Heart left ventricle (tissue), 16 donors: ENCODE measurements around the gene TF. TPM values are rescaled to one million over a fixed set of nuclear protein-coding genes. Genes with fewer than 3 reads are reported as not detected.

Experiments
- ATAC-seq, 4 donors: fragments of 200-7000 bp; cut with Tn5 transposase; one replicate each; pipeline ENCODE4 v1.9.1; 2020 to 2022; ENCODE audit warnings: moderate library complexity in 4 of 4, mild to moderate bottlenecking in 3 of 4, moderate number of reproducible peaks in 1 of 4
- DNase-seq, 5 donors: peaks; one replicate each; pipeline ENCODE4 v3.0.0-alpha.2; 2020
- H3K27ac ChIP-seq, 12 donors: fragments of 200-600 bp; sonication (generic) in 4 of 12; one replicate each; pipeline versions ENCODE4 v1.5.0 to v1.8.0; 2016 to 2022; ENCODE audit warnings: mild to moderate bottlenecking in 2 of 12
- H3K27me3 ChIP-seq, 9 donors: fragments of 200-600 bp; sonication (generic) in 2 of 9; one replicate each; pipeline versions ENCODE4 v1.5.1 to v1.8.0; 2016 to 2022; ENCODE audit warnings: mild to moderate bottlenecking in 3 of 9
- H3K36me3 ChIP-seq, 9 donors: fragments of 200-600 bp; sonication (generic) in 2 of 9; one replicate each; pipeline versions ENCODE4 v1.5.0 to v1.8.0; 2018 to 2022; ENCODE audit warnings: mild to moderate bottlenecking in 2 of 9
- H3K4me1 ChIP-seq, 12 donors: fragments of 200-600 bp; sonication (generic) in 4 of 12; one replicate each; pipeline versions ENCODE4 v1.5.0 to v1.8.0; 2016 to 2022; ENCODE audit warnings: mild to moderate bottlenecking in 3 of 12
- H3K4me3 ChIP-seq, 12 donors: fragments of 200-600 bp; sonication (generic) in 4 of 12; one replicate each; pipeline versions ENCODE4 v1.5.0 to v1.8.0; 2017 to 2022; ENCODE audit warnings: mild to moderate bottlenecking in 9 of 12, moderate library complexity in 4 of 12
- H3K9me3 ChIP-seq, 12 donors: fragments of 200-600 bp; sonication (generic) in 4 of 12; one replicate each; pipeline versions ENCODE4 v1.5.0 to v1.8.0; 2016 to 2022; ENCODE audit warnings: mild to moderate bottlenecking in 1 of 12
- POLR2A ChIP-seq, 2 donors: fragments of 450-650 bp; IDR thresholded peaks; one replicate each; pipeline ENCODE4 v1.6.1; 2017; ENCODE audit warnings: antibody characterized with exemption in 2 of 2, mild to moderate bottlenecking in 2 of 2, moderate library complexity in 2 of 2
- WGBS, 4 donors: extraction: QIAGEN DNeasy Blood & Tissue Kit in 2 of 4; methylation state at CpG; one replicate each; pipeline versions ENCODE4 v1.1.5 to v1.1.7; 2013 to 2018; 5-methylcytosine and 5-hydroxymethylcytosine counted together
- intact Hi-C, 10 donors: fragments of 100-400 bp; cut with DNase I; formaldehyde crosslinking; loops; one replicate each; pipeline versions ENCODE4 v1.11.1 to v1.14.2; 2022
- polyA plus RNA-seq, 2 donors: library from polyadenylated mRNA; stranded (reverse); fragments of 200-250 nt; gene quantifications; one replicate each; pipeline ENCODE4 v1.2.3, GENCODE V29; 2013
- total RNA-seq, 9 donors: library from RNA; depleted of rRNA in 2 of 9; stranded (reverse); fragments of >200 nt in 2 of 9; fragmentation: NEBNext Ultra II Directional in 3 of 9; extraction: Animal tissue kit (Norgen Biotek cat#: 25700) in 3 of 9; gene quantifications; one replicate each; pipeline versions ENCODE4 v1.1.0 to v1.2.4, GENCODE V29; 2016 to 2023
- TF ChIP-seq, protein P1 (sequence below), 12 donors: fragments of 200-600 bp; sonication (generic) in 4 of 12; IDR thresholded peaks; one replicate each; pipeline versions ENCODE4 v1.5.0 to v1.8.0; 2018 to 2022; ENCODE audit warnings: antibody characterized with exemption in 12 of 12, mild to moderate bottlenecking in 5 of 12
- donor health status: ischemic (EF 13 %, LVEDD 7.1; RV severe dilation, severe dysfunction).
- donor health status: healthy with polysubstance abuse.
- donor health status: DM: no; HTN: yes; CAD: no.
- donor health status: DM: no; HTN: no; CAD: no.
- donor health status: ischemic (EF 25% LVEDD 6.9; RV normal size, moderate dysfunction).
- donor health status: ischemic (EF 25% LVEDD 5.7; RV mildly dilated, moderate dysfunction).
- donor health status: healthy.
- donor health status: DM: yes; HTN: yes; CAD: no.
- donor health status: ischemic (EF 35%, LVEDD 5.7; RV mildly dilated, moderate dysfunction).
- donor health status: nonischemic (EF 11% LVEDD 7.7; RV severe dilation, severe dysfunction).
- donor health status: DM: yes; HTN: yes; CAD: no.
- donor health status: PGD.
- donor health status: ischemic (EF 29% LVEDD 5.4; RV normal size, mild dysfunction).
- donor health status: nonischemic (EF 23%, LVEDD 6.1; RV moderate dilation, normal function).

Gene TF
- total and polyA plus RNA-seq, 11 donors = 0.86 to 76.0 (median 2.4) TPM; not detected in 1

DNA sequence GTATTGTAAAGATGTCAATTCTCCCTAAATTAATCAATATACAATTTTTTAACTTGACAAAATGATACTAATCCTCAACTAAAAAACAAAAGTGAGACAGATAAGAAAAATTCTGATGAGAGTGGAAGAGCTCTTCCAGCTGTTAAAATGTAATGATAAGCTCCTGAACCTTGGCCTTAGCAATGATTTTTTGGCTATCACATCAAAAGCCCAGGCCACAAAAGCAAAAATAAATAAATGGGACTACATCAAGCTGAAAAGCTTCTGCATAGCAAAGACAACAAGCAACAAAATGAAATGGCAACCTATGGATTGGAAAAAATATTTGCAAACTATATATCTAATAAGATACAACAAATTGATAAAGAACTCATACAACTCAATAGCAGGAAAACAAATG, 35.4 kb downstream of the TF start:
- Histone ChIP-seq H3K9me3 (no peaks in the 10 kb centered on the region), H3K27ac (no peak overlapping the region), H3K4me1 (no peaks in the 10 kb centered on the region), H3K27me3 (peaks cover 0 to 19% (median 3%) of the 10 kb centered on the region in 9 donors), H3K36me3 (no peaks in the 10 kb centered on the region), H3K4me3 (no peak overlapping the region)
- DNase-seq (no peak), ATAC-seq (no peak)
- no peak for TF ChIP-seq POLR2A (IDR thresholded peaks at IDR 0.05)
- TF ChIP-seq, protein P1, sequence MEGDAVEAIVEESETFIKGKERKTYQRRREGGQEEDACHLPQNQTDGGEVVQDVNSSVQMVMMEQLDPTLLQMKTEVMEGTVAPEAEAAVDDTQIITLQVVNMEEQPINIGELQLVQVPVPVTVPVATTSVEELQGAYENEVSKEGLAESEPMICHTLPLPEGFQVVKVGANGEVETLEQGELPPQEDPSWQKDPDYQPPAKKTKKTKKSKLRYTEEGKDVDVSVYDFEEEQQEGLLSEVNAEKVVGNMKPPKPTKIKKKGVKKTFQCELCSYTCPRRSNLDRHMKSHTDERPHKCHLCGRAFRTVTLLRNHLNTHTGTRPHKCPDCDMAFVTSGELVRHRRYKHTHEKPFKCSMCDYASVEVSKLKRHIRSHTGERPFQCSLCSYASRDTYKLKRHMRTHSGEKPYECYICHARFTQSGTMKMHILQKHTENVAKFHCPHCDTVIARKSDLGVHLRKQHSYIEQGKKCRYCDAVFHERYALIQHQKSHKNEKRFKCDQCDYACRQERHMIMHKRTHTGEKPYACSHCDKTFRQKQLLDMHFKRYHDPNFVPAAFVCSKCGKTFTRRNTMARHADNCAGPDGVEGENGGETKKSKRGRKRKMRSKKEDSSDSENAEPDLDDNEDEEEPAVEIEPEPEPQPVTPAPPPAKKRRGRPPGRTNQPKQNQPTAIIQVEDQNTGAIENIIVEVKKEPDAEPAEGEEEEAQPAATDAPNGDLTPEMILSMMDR (IDR thresholded peaks at IDR 0.05) = no peak
- intact Hi-C loops = no loop called here

DNA sequence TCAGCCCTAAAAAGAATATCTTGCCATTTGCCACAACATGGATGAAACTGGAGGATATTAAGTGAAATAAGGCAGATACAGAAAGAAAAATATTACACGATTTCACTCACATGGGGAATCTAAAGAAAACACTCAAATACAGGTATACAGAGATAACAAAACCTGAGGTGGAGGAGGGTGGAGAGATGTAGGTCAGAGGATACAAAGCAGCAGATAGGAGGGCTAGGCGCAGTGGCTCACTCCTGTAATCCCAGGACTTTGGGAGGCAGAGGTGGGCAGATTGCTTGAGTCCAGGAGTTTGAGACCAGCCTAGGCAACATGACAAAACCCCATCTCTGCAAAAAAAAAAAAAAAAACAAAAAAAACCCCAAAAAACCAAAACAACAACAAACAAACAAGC, 36.3 kb downstream of the TF start:
- no peaks in the 10 kb centered on the region for H3K4me1 ChIP-seq
- 65 to 90% (median 88%) methylated on average over 2 of the region's 2 CpGs for WGBS, 4 donors
- DNase-seq (no peak), ATAC-seq (no peak)
- intact Hi-C loops = no loop called here
- H3K36me3 ChIP-seq = no peaks in the 10 kb centered on the region
- no peaks in the 10 kb centered on the region for H3K9me3 ChIP-seq
- no peak for TF ChIP-seq POLR2A (IDR thresholded peaks at IDR 0.05)
- TF ChIP-seq, protein P1 (IDR thresholded peaks at IDR 0.05) = no peak
- no peak overlapping the region for H3K4me3 ChIP-seq
- H3K27ac ChIP-seq = no peak overlapping the region
- H3K27me3 ChIP-seq = peaks cover 0 to 19% (median 3%) of the 10 kb centered on the region in 9 donors

DNA sequence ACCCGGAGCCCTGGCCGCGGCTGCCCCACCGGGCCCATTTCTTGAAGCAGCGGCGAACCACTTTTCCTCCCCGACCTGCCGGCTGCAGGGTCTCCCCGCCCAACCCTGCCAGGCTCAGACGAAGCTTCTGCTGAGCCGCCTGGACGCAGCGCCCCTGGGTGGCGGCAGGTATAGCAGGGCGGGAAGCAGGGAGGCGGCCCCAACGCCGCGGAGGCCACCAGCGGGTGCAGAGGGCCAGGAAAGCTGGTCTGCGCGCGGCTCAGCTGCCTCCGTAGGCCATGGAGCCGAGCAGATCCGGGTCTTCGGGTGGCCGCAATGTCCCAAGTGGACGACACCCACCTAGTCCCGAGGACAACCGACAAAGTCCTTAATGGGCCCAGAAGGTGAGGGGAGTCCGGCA, 37.6 kb downstream of the TF start:
- Histone ChIP-seq H3K27me3 (peaks cover 0 to 19% (median 3%) of the 10 kb centered on the region in 9 donors), H3K36me3 (no peaks in the 10 kb centered on the region), H3K4me1 (no peaks in the 10 kb centered on the region), H3K4me3 (no peak overlapping the region), H3K9me3 (no peaks in the 10 kb centered on the region), H3K27ac (no peak overlapping the region)
- DNase-seq (no peak), ATAC-seq (no peak)
- intact Hi-C loops = no loop called here
- TF ChIP-seq, protein P1 (IDR thresholded peaks at IDR 0.05) = no peak
- TF ChIP-seq POLR2A (IDR thresholded peaks at IDR 0.05) = no peak
- 32 to 72% (median 56%) methylated on average over 32 of the region's 32 CpGs for WGBS, 4 donors

DNA sequence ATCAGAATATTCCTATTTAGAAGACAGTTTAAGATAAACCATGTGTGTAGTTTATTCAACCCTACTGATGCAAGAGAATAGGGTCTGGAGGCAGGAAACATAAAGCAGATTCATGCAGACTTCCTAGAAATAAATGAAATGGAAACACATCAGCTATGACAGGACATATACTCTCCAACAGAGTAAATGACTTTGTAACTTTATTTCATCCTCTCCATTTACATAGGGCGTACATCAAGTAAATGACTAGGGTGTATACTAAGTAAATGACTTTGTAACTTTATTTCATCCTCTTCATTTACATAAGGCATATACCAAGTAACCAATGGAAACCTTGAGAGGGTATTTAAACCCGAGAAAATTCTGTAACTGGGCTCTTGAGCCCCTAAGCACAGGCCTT, 41.8 kb downstream of the TF start:
- Histone ChIP-seq H3K4me1 (no peaks in the 10 kb centered on the region), H3K4me3 (no peak overlapping the region), H3K27me3 (peaks cover 0 to 10% (median 3%) of the 10 kb centered on the region in 9 donors), H3K36me3 (no peaks in the 10 kb centered on the region), H3K9me3 (peaks cover 0 to 25% (median 10%) of the 10 kb centered on the region in 12 donors), H3K27ac (no peak overlapping the region)
- 70 to 76% (median 72%) methylated on average over 2 of the region's 2 CpGs for WGBS, 4 donors
- intact Hi-C loops = no loop called here
- DNase-seq (no peak), ATAC-seq (no peak)
- no peak for TF ChIP-seq POLR2A (IDR thresholded peaks at IDR 0.05)
- TF ChIP-seq, protein P1 (IDR thresholded peaks at IDR 0.05) = no peak
